T-helper 2 cell treated with Interferon-gamma antibody and Interleukin-4, amounts not matched to agents 100 ng/mL and 5 ng/mL, for 36 hours (primary cell): ENCODE results near the gene FBN1. TPM values are rescaled to one million over a fixed set of nuclear protein-coding genes. Genes with fewer than 3 reads are reported as not detected.

Experiments
- intact Hi-C: fragments of 100-400 bp; cut with micrococcal nuclease; formaldehyde crosslinking; loops from one replicate; pipeline ENCODE4 v1.15.1; 2023
- total RNA-seq: library from RNA; stranded (reverse); gene quantifications from 2 replicates; pipeline ENCODE4 v1.2.3, GENCODE V29; 2022

The FBN1 gene
- total RNA-seq, 1 donor from 2014 or later, result 1.1 TPM

DNA sequence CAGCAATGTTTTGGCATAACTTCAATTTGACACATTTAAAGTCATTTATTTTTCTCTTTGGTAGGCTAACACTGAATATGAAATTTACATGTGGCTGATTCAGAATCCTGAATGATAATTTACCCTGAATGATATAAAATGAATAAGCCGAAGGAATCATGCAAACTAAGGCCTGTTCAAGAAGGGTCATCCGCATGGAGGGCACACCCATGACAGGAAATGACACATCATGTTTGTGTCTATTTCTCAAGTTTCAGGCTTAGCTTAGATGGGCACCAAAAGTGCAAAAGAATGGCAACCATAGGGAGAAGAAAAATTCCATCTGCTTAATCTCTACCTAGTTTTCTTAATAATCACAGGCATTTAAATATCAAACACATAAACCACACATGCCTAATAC lies 172.8 kb downstream of the FBN1 start:
- intact Hi-C loops, result no loop called here

GRCh38 chr15:48471073-48471472 lies 174.4 kb downstream of the FBN1 start:
- intact Hi-C loops, result no loop called here

DNA sequence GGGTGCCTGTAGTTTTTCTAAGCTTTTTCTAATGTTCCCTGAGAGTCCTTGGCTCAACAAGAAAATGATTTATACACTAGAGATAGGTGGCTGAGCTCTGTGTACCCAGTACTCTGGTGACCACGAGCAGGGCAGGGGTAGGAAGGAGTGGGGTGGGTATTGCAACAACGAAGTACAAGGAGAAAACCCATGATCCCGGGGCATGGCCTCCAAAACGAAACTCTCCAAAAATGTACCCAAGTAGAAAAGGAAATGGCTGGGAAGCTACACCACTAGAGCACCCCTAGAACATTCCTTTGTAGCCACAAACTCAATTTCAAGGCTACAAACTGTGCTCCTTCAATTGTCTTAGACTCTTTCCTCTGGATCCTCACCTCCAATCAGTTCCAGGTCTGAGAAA lies 175.4 kb downstream of the FBN1 start:
- intact Hi-C loops, result no loop called here

GRCh38 chr15:48469681-48470080 lies 175.8 kb downstream of the FBN1 start:
- intact Hi-C loops, result no loop called here

- intact Hi-C loops, result no loop called here
These were observed 176.2 kb downstream of the FBN1 start for GRCh38 chr15:48469271-48469670.

GRCh38 chr15:48467801-48468200 lies 177.7 kb downstream of the FBN1 start:
- intact Hi-C loops, result no loop called here

- intact Hi-C loops, result no loop called here
These were observed 178.7 kb downstream of the FBN1 start for GRCh38 chr15:48466820-48467219.

DNA sequence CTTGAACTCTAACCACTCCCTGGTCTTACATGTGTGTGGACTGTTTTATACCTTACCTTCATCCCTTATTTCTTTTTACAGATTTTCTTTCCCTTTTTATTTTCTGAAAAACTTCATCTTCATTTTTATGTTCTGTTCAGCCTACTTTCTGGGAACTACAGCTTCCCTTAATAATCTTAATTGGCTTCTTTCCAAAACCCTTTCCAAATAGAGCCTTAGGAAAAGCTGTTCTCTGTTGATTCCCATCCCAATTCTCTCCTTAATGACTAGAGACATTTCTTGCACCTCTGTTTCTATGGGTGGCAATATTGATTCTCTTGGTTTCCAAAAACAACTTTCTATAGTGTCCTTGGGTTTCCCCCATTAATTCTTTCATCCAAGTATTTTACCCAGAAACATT lies 179.4 kb downstream of the FBN1 start:
- intact Hi-C loops, result no loop called here

- intact Hi-C loops, result no loop called here
These were observed 180.1 kb downstream of the FBN1 start for GRCh38 chr15:48465410-48465809.

DNA sequence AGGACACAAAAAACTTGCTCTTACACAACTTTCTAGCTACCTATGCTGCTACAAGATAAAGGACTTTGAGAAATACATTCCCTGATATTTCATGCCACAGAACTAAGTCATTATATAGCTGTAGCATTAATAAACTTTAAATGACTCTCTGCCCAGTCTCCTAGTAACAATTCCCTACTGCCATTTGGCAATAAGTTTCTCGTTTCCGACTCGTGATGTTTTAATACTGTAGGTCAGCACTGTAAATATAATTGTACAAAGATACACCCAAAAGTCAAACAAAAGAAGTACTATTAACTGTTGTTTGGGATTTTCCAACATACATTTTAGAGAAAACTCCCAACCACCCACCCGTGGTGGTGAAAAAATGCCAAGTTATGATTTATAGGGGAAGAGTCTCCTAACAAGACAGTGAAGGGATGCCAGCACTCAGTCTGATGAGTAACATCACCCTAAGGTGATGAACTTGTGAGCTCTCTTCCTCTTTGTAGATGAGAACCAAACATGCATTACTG lies 182.1 kb downstream of the FBN1 start:
- intact Hi-C loops, result no loop called here

GRCh38 chr15:48462688-48463087 lies 182.8 kb downstream of the FBN1 start:
- intact Hi-C loops, result no loop called here

- intact Hi-C loops, result no loop called here
These were observed 185.7 kb downstream of the FBN1 start for GRCh38 chr15:48459571-48460442.

GRCh38 chr15:48458876-48459275 lies 186.6 kb downstream of the FBN1 start:
- intact Hi-C loops, result no loop called here

DNA sequence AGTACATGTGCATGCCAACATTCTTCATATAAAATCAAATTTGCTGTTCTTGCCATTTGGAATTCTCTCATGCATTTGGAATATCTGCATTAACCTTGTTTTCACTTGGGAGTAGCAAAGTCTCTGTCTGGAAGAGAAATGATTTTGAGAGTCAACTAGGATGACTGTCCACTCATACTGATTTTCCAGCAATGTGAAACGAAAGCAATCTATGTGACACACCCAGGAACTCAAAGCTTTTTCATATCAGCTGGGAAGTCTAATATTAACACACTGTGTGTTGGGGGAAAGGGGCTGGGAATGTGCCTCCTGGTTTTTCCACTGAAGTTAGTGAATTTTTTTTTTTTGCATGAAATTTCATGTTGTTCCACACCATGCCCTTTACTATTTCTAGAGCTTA lies 189.4 kb downstream of the FBN1 start:
- intact Hi-C loops, result no loop called here

DNA sequence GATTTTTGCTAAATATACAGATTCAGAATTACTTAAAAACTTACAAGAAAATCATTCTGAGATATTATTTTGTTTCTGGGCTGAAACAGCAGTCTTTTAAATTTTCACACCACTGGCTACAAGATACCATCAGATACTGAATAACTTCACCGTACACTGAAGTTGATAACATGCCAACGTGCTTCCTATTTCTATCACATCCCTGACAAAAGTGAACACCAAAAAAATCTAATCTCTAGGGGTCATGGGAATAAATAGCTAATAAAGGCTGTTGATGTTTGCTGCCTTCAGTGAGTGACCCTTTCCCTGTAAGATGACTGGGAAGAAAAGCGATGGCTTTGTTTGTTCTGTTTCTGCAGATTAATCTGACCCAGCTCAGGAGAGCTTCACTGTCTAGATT lies 193.8 kb downstream of the FBN1 start:
- intact Hi-C loops, result no loop called here

GRCh38 chr15:48451241-48451640 lies 194.3 kb downstream of the FBN1 start:
- intact Hi-C loops, result no loop called here

DNA sequence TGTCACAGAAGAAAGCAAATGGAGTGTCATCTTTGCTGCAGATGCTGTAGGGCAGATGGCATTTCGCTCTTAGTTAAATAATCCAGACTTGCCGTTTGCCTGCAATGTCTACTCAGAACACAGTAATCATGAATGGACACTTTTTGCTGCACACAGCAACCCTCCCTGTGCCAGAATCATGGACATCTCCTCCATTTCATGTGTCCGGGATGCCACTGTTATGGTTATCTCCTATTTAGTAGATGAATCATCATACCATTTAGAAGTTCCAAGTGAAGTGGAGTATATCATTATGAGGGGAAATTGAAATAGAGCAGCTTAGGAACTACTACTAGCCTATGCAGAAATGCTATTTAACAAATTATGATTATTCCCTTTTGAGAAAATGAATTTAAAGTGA lies 195.8 kb downstream of the FBN1 start:
- intact Hi-C loops, result no loop called here

- intact Hi-C loops, result no loop called here
These were observed 197.9 kb downstream of the FBN1 start for GRCh38 chr15:48447657-48448056.

DNA sequence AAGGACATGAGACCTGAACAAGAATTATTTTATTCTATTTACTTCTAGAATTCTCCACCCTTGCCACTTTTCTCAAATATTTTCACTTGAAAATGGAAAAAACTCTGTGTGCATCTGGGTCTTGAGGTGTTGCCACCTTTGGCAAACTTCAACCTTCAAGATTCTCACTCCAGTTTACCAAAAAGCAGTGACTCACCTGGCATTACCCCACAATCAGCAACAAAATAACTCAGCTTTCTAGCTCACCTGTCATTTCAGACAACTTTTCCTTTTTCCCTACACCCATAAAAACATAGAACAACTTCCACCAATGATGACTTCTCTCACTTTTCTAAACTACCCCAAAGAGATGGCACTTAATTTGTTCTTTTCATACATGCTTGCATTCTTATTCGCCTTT lies 198.5 kb downstream of the FBN1 start:
- intact Hi-C loops, result no loop called here

DNA sequence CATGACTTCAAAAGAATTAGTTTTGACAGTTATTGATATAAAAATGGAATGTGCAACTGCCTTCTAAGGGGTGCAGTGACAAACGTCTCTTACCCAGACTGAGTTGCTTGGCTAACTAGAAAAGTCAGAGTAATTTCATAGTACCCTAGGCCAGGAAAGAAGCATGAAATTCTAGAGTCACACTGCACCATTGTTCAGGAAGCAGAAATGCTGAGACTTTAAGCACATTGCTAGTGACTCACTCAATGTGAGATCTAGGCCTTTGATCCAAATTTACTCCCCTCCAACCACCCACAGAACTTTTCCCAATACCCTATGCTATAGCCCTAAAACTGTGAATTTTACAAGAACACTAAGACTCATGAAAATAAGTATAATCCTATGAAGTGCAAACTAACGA lies 203.5 kb downstream of the FBN1 start:
- intact Hi-C loops, result no loop called here

DNA sequence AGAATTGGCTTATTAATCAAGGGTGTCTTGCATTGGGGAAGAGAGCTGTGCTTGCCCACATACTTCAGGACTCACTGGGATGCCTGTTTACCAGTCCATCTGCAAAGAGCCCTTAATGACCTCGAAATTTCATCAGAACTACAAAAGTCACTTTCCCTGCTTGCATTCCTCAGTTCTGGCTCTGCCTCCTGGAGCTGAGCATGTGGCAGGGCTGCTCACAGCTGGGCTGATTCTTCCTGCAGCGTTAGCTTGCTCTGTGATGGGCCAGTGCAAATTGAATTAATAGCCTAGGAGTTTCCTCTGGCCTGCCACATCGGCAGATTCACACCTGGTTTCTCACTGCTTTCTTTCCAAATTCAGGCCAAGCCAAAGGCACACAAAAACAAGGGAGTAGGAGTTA lies 205.4 kb downstream of the FBN1 start:
- intact Hi-C loops, result no loop called here

DNA sequence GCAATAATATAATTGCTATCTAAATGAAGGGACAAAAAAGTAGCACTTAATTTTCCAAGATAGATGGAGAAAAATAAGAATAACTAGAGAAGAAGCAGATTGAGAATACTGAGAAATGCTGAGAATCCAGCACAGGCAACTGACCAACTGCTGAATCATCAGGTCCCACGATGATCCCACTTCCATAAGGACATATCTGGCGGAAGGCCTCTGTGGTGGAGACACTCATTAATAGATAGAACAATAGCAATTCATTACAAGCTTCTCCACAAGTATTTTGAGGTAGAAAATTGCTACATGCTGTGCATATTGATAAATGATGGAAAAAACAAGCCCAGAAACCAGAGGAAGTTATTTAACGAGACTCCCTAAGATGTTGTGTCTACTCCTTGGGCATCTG lies 208.3 kb downstream of the FBN1 start:
- intact Hi-C loops, result no loop called here

- intact Hi-C loops, result no loop called here
These were observed 210.2 kb downstream of the FBN1 start for GRCh38 chr15:48435321-48435720.
